HEK293 (cell line): ENCODE measurements around the gene RNF40.

ENCODE experiments used
- CTCF ChIA-PET: fragments of 350-600 bp; formaldehyde crosslinking; extraction: SDS; loops from one replicate; lab custom pipeline; 2021; ENCODE audit warnings: antibody characterized with exemption; lab: Yijun Ruan, JAX
- POLR2A ChIA-PET: fragments of 300-600 bp; formaldehyde crosslinking; extraction: SDS; loops from one replicate; lab custom pipeline; 2020; ENCODE audit warnings: antibody characterized with exemption, inconsistent platforms; lab: Yijun Ruan, JAX
- H3K27ac ChIP-seq: fragments of 200-500 bp; sonication (Bioruptor generic); 2 replicates; pipeline ENCODE4 v1.5.1; 2014; ENCODE audit warnings: low read depth, low read length, control low read depth, inconsistent platforms; ENCODE audit errors: extremely low read depth
- H3K36me3 ChIP-seq, 2 experiments: fragments of 200-500 bp in 1 of 2; sonication (Bioruptor generic) in 1 of 2; 1 replicate in 1 of 2; 2 replicates in 1 of 2; pipeline ENCODE4 v1.5.1; 2014 to 2017; ENCODE audit warnings: inconsistent platforms in 2 of 2, low read length in 2 of 2; ENCODE audit not compliant: control insufficient read depth in 2 of 2, insufficient read depth in 1 of 2
- H3K4me1 ChIP-seq: fragments of 200-500 bp; sonication (Bioruptor generic); 2 replicates; pipeline ENCODE4 v1.5.1; 2014; ENCODE audit warnings: mild to moderate bottlenecking, low read length, inconsistent platforms; ENCODE audit not compliant: control insufficient read depth, insufficient read depth
- H3K4me3 ChIP-seq: 2 replicates; pipeline ENCODE4 v1.5.1; 2011; ENCODE audit warnings: low read depth, mild to moderate bottlenecking, control low read depth, low read length, moderate library complexity
- H3K9me3 ChIP-seq: fragments of 200-500 bp; sonication (Bioruptor generic); 2 replicates; pipeline ENCODE4 v1.5.1; 2014; ENCODE audit warnings: low read depth, low read length, inconsistent platforms; ENCODE audit not compliant: control insufficient read depth, insufficient read depth
- BCL11A ChIP-seq: fragments of 450-650 bp; formaldehyde crosslinking; IDR thresholded peaks from 2 replicates; pipeline ENCODE4 v1.5.1; 2016; ENCODE audit warnings: low read depth, missing biosample characterization, missing genetic modification characterization
- EGR2 ChIP-seq: fragments of 450-650 bp; formaldehyde crosslinking; IDR thresholded peaks from 2 replicates; pipeline ENCODE4 v1.5.1; 2016; ENCODE audit warnings: low read depth, missing biosample characterization, missing genetic modification characterization
- GLIS2 ChIP-seq: fragments of 450-650 bp; formaldehyde crosslinking; IDR thresholded peaks from 2 replicates; pipeline ENCODE4 v1.5.1; 2016; ENCODE audit warnings: missing biosample characterization, missing genetic modification characterization
- HIC1 ChIP-seq: fragments of 450-650 bp; formaldehyde crosslinking; IDR thresholded peaks from 2 replicates; pipeline ENCODE4 v1.5.1; 2016; ENCODE audit warnings: missing biosample characterization, missing genetic modification characterization
- PBX3 ChIP-seq: sonication (generic); formaldehyde crosslinking; IDR thresholded peaks from 2 replicates; pipeline ENCODE4 v1.8.1; 2022; ENCODE audit warnings: mild to moderate bottlenecking, moderate library complexity, missing genetic modification reagents
- SP2 ChIP-seq: fragments of 450-650 bp; formaldehyde crosslinking; IDR thresholded peaks from 2 replicates; pipeline ENCODE4 v1.5.1; 2016; ENCODE audit warnings: missing biosample characterization, missing genetic modification characterization
- TCF7L2 ChIP-seq: IDR thresholded peaks from 2 replicates; pipeline ENCODE4 v1.6.1; 2011; ENCODE audit warnings: low read depth, mild to moderate bottlenecking, inconsistent platforms, low read length, moderate library complexity, borderline replicate concordance
- ZBTB20 ChIP-seq: fragments of 450-650 bp; formaldehyde crosslinking; IDR thresholded peaks from 2 replicates; pipeline ENCODE4 v1.5.1; 2016; ENCODE audit warnings: missing biosample characterization, missing genetic modification characterization
- ZFHX2 ChIP-seq: fragments of 450-650 bp; formaldehyde crosslinking; conservative IDR thresholded peaks from 2 replicates; pipeline ENCODE4 v1.5.1; 2016; ENCODE audit warnings: missing biosample characterization, missing genetic modification characterization
- ZNF112 ChIP-seq: fragments of 450-650 bp; formaldehyde crosslinking; IDR thresholded peaks from 2 replicates; pipeline ENCODE4 v1.5.0; 2017; ENCODE audit warnings: missing biosample characterization, missing genetic modification characterization
- ZNF114 ChIP-seq: fragments of 450-650 bp; formaldehyde crosslinking; IDR thresholded peaks from 2 replicates; pipeline ENCODE4 v1.5.0; 2017; ENCODE audit warnings: missing biosample characterization, missing genetic modification characterization
- ZNF24 ChIP-seq: fragments of 450-650 bp; formaldehyde crosslinking; IDR thresholded peaks from 2 replicates; pipeline ENCODE4 v1.5.1; 2016; ENCODE audit warnings: missing biosample characterization, missing genetic modification characterization
- ZNF266 ChIP-seq: fragments of 450-650 bp; formaldehyde crosslinking; IDR thresholded peaks from 2 replicates; pipeline ENCODE4 v1.5.1; 2016; ENCODE audit warnings: missing biosample characterization, missing genetic modification characterization, low read depth
- ZNF521 ChIP-seq: fragments of 450-650 bp; formaldehyde crosslinking; IDR thresholded peaks from 2 replicates; pipeline ENCODE4 v1.5.1; 2017; ENCODE audit warnings: missing biosample characterization, mild to moderate bottlenecking, missing genetic modification characterization
- ZNF600 ChIP-seq: fragments of 450-650 bp; formaldehyde crosslinking; IDR thresholded peaks from 2 replicates; pipeline ENCODE4 v1.5.1; 2016; ENCODE audit warnings: missing biosample characterization, missing genetic modification characterization
- ZNF626 ChIP-seq: fragments of 450-650 bp; sonication (Bioruptor Pico); formaldehyde crosslinking; IDR thresholded peaks from 2 replicates; pipeline ENCODE4 v1.5.1; 2018; ENCODE audit warnings: missing biosample characterization, missing genetic modification characterization, inconsistent platforms
- ZNF654 ChIP-seq: fragments of 450-650 bp; formaldehyde crosslinking; IDR thresholded peaks from 2 replicates; pipeline ENCODE4 v1.5.1; 2016; ENCODE audit warnings: low read depth, missing biosample characterization, missing genetic modification characterization
- ZNF701 ChIP-seq: fragments of 450-650 bp; formaldehyde crosslinking; IDR thresholded peaks from 2 replicates; pipeline ENCODE4 v1.5.1; 2016; ENCODE audit warnings: missing biosample characterization, missing genetic modification characterization
- ZNF707 ChIP-seq: fragments of 450-650 bp; formaldehyde crosslinking; IDR thresholded peaks from 2 replicates; pipeline ENCODE4 v1.5.1; 2016; ENCODE audit warnings: missing biosample characterization, missing genetic modification characterization
- ZNF776 ChIP-seq: fragments of 450-650 bp; formaldehyde crosslinking; IDR thresholded peaks from 2 replicates; pipeline ENCODE4 v1.5.0; 2017; ENCODE audit warnings: missing biosample characterization, missing genetic modification characterization, borderline replicate concordance
- ZXDB ChIP-seq: fragments of 450-650 bp; formaldehyde crosslinking; IDR thresholded peaks from 2 replicates; pipeline ENCODE4 v1.5.1; 2016; ENCODE audit warnings: missing biosample characterization, missing genetic modification characterization

RNF40 gene

GRCh38 chr16:30736995-30737793, 24.9 kb upstream of the RNF40 start (continued):
- TF ChIP-seq HIC1 (0 out of 2 replicates have a peak, but pooled peaks have one; percentile 30), ZNF600 (peak; percentile 76)

- no peak for TF ChIP-seq ZNF654 (tag by site-specific recombination)
- no peak for TF ChIP-seq ZNF114
- TF ChIP-seq ZBTB20 (tag by site-specific recombination), result no peak
- TF ChIP-seq ZNF701 (tag by site-specific recombination), result no peak
- no peak for TF ChIP-seq ZXDB (tag by site-specific recombination)
- TF ChIP-seq ZNF112, result no peak
- 0 out of 2 replicates have a peak, but pooled peaks have one; percentile 14 for TF ChIP-seq BCL11A (tag by site-specific recombination)
- no peak for TF ChIP-seq ZNF626
- Histone ChIP-seq H3K4me3 (no peak overlapping the region), H3K36me3 (peaks cover 48 to 93% of the 10 kb centered on the region in 2 experiments; a peak in 2 of 3 replicates), H3K9me3 (no peaks in the 10 kb centered on the region), H3K27ac (no peak overlapping the region), H3K4me1 (no peaks in the 10 kb centered on the region)
- CTCF ChIA-PET, result interaction anchor here (1.1 kb wide), 1 partner anchor 10 kb away, joined by 3 read pairs; the partner anchor contains the start of gene PHKG2
- POLR2A ChIA-PET, result interaction anchor here (1.2 to 3.8 kb wide), 2 partner anchors 8 to 10 kb away, joined by 3 to 25 read pairs; partner anchors contain the start of gene PHKG2
Observed at GRCh38 chr16:30737794-30738648, 24.1 kb upstream of the RNF40 start.

GRCh38 chr16:30738984-30739951, 22.9 kb upstream of the RNF40 start:
- TF ChIP-seq ZNF24 (no peak), EGR2 (0 out of 2 replicates have a peak, but pooled peaks have one; percentile 4), SP2 (no peak), ZNF521 (no peak), ZNF266 (tag by site-specific recombination) (no peak), TCF7L2 (no peak), ZNF776 (tag by site-specific recombination) (no peak), ZNF707 (tag by site-specific recombination) (no peak), ZFHX2 (tag by site-specific recombination) (peak; percentile 19; the same call in 1 of the 2 replicates), PBX3 (CRISPR knock-in tag) (no peak), GLIS2 (peak; percentile 40; the same call in 1 of the 2 replicates)
- POLR2A ChIA-PET, result interaction anchor here (1.0 to 3.8 kb wide), 7 partner anchors 9 to 81 kb away, joined by 3 to 25 read pairs (median 6); partner anchors contain the start of gene PHKG2
- H3K4me1 ChIP-seq, result no peaks in the 10 kb centered on the region
- H3K27ac ChIP-seq, result no peak overlapping the region
- H3K36me3 ChIP-seq, result peaks cover 46 to 93% of the 10 kb centered on the region in 2 experiments; a peak in 2 of 3 replicates
- H3K9me3 ChIP-seq, result no peaks in the 10 kb centered on the region
- H3K4me3 ChIP-seq, result no peak overlapping the region
- CTCF ChIA-PET, result interaction anchor here (0.6 to 1.1 kb wide), 2 partner anchors 9 to 204 kb away, joined by 3 read pairs; partner anchors contain the start of gene PHKG2
